ENCODE results near the gene HYAL2.
"Not testable (repeated sequence)": the region's sequence is repeated elsewhere in the genome, so short reads cannot be mapped to it uniquely, and the experiment has no call there.

The HYAL2 gene

DNA sequence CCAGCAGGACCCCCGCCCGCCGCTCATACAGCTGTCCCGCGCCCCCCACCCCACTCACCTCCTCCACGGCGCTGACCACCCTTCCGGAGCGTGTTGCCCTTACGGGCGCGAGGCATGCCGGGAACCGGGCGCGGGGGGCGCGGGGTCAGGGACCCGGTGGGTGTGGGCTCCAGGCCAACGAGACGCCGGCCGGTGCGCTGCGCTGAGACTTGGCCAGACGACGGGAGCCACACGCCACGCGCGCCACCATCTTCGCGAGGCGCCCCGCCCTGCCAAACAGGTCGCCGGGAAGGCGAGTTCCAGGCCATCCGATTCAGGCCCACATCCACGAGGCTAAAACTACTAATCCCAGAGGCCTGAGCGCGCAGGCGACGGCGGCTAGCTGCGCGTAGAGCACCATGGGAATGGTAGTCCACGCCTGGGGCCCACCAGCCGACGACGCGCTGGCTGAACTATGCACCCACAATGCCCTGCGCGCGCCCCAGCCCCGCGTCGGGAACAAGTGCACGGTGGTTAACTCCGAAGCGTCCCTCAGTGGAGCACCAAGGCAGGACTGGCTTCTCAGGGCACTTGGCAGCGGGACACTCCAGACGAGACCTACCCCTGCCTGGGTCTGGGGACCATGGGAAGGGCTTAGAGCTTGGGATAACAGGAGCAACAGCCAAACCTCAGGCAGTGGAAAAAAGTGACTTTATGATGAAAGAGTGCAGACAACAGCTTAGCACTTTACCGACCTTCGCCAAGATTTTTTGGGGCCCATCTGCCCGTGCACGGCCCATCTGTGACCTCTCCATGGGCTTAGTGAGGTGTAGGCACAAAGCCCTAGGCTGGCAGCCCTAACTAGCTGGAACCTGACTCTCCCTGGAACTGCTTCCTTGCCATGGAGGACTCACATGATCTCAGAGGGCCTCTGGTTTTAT lies 30.1 kb downstream of the HYAL2 start, which contains the start of gene IFRD2:
Gene IFRD2 (minus strand): TSS at position 271 of the 920 bp plus-strand sequence. CDS start 155 bp downstream, at position 116.
- peak; percentile 96 for DNase-seq (ENCODE audit: low spot score)

DNA sequence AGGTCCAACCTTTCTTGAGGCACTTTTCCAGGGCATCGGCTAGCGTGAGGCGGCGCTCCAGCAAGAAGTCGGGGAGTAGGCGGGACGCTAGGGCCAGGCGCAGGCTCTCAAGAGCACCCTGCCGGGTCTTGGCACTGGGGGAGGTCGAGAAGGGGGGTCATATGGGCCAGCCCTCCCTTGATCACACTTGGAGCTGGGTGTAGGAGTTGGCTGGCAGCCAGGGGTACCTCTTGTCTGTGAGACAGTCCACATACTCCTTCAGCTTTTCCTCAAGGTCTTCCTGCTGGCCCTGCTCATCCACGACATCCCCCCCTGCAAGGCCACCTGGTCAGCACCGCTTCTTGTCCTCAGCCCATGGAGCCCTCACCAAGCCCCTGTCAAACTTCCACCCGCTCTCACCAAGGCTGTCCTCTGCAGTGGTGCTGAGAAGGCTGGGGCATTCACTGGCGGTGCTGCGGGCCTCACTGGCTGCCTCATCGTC lies 32.3 kb downstream of the HYAL2 start:
- DNase-seq (ENCODE audit: low spot score), result no peak

DNA sequence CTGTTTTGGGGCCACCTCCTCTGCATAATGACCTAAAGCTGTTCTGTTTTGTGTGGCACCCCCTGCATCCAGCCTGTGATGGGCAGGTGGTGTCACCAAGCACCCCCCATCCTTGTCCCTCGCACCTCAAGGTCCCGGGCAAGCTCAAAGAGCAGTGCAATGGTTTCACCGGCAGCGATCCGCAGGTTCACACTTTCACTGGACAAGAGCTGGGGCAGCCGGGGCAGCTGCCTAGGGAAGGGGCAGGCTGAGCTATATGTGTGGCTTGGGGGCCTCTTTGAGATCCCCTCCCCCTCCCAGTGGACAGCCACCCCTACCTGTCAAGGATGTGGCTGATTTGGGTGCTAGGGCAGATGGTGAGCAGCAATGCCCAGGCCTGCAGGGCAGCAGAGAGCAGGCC lies 33.4 kb downstream of the HYAL2 start:
- DNase-seq (ENCODE audit: low spot score), result no peak

DNA sequence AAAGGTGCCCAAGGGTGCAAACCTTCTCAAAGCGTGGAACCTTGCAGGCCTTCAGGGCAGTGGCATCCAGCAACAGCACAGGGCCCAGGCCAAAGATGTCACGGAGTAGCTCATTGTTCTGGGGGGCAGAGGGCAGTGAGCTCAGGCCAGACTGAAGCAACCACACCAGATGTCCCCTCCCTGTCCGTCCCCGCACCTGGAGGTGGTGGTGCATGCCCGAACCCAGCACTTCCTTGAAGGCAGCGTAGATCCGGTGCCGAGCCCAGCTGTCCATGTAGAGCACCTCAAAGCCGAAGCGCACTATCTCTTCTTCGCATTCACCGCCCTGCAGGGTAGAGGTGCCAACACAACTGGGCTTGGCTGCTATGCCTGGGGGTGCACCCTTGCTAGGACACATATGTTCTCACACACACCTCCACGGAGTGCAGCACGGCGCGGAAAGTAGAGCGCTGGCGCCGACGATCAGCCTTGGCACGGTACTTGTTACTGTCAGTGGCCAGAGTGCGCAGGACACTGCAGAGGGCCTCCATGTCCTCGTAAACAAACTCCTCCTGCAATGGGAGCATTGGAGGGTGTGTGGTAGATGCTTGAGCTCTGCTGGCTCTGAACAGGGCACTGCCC lies 34.0 kb downstream of the HYAL2 start:
- no peak for DNase-seq (ENCODE audit: low spot score)

DNA sequence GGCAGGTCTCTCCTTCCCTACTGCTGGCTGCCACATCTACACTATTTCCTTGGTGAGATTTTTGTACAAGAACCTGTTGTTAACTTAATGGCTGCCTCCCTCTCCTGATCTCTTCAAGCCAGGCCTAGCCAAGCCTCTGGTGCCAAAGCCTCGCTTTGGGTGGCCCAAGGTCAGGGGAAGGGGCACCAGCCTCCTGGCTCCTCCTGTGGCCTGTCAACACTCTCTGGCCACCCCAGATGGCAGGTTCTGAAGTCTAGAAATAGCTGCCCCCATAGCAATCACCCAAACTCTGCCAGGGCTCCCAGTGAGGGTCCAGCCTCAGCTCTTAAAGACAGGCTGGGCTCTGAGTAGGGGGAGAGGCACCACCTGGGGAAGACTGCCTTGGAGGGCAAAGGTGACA lies 35.3 kb downstream of the HYAL2 start:
- DNase-seq (ENCODE audit: low spot score), result no peak

DNA sequence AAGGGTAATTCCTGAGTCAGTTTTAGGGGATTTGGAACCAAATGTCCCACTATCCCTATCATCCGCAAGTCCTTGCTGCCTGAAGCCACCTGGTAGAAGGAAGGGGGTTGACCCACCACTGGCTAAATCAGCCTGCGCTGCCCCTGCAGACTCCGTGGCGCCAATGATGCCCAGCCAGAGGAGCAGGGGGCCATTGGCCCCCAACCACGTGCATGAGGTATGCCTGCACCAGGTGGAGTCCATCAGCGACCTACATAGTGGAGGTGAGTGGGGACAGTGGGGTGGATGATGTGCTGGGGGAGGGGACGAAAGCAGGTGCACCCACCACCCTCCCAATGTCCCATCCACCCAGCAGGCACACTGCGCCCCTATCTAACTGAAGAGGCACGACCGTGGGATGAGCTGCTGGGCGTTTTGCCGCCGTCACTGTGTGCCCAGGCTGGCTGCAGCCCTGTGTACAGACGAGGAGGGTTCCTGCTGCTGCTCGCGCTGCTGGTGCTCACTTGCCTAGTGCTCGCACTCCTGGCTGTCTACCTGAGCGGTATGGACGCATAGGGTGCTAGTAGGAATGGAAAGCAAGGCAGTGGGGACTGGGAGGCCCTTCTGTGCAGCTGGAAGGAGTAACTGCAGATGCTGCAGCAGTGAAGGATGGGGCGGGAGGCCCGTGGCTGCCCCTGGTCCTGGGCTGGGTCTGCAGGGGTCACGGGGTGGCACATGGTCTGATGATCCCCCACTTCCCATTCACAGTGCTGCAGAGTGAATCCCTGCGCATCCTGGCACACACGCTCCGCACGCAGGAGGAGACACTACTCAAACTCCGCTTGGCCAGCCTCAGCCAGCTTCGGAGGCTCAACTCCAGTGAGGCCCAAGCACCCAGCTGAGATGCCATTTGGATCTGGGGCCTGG lies 36.0 kb downstream of the HYAL2 start:
- no peak for DNase-seq (ENCODE audit: low spot score)

DNA sequence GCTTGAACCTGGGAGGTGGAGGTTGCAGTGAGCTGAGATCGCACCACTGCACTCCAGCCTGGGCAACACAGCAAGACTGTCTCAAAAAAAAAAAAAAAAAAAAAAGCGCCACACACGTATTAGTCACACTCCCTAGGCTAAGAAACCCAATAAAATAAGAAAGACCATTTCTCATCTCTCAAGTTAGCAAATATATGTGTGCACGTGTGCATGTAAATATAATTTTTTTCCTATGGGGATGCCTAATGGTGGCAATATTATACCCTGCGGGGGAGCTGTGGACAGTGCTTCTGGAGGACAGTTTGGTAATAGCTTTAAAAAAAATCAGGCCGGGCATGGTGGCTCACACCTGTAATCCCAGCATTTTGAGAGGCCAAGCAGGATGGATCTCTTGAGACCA lies 38.4 kb downstream of the HYAL2 start:
- not testable (repeated sequence) for DNase-seq (ENCODE audit: low spot score)

DNA sequence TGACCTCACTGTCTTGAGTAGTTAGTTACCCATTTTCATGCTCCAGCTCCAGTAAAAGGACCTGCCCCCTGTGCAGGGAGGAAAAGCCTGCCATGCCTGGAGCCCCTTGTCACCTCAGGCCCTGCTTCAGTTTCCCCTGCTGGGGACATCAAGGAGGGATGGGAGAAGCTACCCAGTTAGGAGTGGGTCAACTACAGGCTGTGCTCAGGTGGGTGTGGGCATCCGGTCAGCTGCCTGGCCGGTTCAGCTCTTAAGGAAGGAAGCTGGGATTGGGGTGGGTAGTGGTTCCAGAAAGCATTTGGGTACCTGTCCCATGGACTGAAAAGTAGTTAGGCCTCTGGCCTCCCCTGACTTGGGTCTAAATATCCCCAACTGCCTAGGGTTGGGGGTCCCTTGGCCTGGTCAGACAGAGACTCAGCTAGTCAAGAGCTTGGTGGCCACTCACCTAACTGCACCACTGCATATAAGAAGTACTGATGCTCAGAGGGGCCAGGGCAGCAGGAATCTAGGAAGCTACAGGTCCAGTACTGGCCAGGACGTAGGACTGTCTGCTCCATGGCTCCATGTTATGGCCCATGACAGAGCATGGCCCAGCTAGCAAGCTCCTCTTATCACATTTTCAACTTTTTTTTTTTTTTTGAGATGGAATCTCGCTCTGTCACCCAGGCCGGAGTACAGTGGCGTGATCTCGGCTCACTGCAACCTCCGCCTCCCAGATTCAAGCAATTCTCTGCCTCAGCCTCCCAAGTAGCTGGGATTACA lies 43.1 kb downstream of the HYAL2 start:
- no peak for DNase-seq (ENCODE audit: low spot score)

DNA sequence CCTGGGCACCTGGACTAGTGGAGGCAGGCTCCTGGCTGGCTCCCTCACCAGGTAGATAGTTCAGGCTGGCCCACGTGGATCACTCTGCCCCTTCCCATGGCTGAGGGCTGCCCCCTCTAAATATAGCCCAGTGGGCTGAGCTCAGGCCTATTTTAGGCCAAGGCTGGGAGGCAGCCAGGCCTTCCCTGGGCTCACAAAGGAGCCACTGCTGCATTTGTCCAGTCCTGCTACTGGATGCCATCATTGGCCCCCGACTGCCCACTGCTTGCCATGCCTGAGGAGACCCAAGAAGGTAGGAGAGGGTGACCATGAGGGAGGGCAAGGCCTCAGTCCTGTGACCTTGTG lies 43.7 kb downstream of the HYAL2 start, which contains the start of gene LSMEM2:
Gene LSMEM2 (plus strand): TSS at position 208 of the 345 bp plus-strand sequence. CDS start 27 bp downstream, at position 235.
- DNase-seq (ENCODE audit: low spot score), result no peak

DNA sequence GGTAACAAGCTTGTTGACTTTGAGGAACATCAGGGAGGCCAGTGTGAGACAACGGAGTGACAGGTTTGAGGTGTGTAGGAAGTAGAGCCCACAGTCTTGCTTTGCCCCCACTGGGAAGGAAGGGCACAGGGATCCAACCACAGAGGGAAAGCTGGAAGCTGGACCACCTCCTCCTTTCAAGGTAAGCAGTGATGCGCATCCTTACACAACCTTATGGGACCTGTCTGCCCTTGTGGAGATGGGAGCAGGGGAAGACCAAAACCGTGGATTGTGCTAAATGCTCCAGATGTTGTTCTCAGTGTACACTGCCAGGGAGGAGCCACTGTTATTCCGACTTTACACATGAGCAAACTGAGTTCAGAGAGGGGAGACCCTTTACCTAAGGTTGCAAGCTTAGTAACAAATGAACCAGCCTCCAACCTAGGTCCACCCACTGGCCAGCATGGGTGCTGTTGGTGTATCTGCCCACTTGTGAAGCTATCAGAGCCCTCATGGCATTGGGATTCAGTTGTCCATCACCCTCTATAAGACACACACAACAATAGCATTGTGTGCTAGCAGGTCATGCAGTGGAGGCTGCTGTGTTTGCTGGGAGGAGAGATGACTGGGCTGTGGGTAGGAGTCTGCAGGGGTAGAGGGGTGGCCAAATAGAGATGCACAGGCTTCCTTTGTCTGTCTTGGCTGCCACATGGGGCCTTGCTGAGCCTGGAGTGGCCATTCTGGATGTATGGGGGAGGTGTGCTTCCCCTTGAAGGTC lies 44.2 kb downstream of the HYAL2 start:
- no peak for DNase-seq (ENCODE audit: low spot score)

DNA sequence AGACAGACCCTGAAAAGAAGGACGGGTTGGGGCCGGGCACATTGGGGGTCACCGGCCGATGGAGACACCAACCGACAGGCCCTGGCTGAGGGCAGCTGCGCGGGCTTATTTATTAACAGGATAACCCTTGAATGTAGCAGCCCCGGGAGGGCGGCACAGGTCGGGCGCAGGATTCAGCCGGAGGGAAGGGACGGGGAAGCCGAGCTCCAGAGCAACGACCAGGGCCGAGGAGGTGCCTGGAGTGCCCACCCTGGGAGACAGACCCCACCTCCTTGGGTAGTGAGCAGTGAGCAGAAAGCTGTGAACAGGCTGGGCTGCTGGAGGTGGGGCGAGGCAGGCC lies 45.8 kb downstream of the HYAL2 start:
- DNase-seq (ENCODE audit: low spot score), result no peak

DNA sequence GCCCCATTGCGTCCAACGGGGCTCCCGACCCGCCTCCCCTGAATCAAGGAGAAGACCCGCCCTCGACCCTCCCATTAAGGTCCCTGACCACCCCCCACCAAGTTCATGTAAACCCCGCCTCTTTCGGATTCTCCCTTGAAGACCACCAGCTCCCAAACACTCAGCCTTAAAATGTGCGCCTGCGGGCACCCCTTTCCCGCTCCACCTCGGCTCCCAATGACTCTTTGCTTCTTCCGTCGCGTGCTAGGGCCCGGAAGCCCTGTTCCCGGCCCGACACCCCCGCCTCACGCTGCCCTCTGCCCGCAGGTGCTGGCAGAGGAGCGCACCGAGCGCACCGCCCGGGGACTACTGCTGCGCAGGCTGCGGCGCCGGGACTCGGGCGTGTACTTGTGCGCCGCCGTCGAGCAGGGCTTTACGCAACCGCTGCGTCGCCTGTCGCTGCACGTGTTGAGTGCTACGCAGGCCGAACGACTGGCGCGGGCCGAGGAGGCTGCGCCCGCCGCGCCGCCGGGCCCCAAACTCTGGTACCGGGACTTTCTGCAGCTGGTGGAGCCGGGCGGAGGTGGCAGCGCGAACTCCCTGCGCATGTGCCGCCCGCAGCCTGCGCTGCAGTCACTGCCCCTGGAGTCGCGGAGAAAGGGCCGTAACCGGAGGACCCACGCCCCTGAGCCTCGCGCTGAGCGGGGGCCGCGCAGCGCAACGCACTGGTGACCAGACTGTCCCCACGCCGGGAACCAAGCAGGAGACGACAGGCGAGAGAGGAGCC lies 46.4 kb downstream of the HYAL2 start:
- DNase-seq (ENCODE audit: low spot score), result no peak

DNA sequence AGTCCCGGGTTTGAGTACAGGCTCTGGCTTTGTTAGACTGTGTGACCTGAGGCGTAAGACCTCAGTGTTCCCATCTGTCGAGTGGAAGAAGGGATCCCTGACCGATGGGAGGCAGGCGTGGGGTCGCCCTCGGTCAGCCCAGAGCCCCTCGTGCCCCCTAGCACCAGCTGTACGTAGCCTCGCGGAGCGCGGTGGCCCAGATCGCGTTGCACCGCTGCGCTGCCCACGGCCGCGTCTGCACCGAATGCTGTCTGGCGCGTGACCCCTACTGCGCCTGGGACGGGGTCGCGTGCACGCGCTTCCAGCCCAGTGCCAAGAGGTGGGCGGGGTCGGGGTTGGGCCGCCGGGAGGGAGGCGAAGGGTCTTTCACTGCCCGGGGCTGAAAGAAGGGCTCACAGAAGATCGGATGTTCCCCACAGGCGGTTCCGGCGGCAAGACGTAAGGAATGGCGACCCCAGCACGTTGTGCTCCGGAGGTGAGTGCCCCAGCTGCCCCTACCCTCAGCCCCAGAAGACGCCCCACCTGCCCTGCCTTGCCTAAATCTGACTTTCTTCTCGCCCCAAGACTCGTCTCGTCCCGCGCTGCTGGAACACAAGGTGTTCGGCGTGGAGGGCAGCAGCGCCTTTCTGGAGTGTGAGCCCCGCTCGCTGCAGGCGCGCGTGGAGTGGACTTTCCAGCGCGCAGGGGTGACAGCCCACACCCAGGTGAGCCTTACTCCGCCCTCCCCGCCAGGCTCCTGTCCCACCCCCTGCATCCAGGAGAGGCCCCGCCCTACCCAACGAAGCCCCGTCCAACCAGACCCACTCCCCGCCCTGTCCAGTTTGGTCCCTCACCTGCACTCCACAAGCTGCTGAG lies 47.2 kb downstream of the HYAL2 start:
- no peak for DNase-seq (ENCODE audit: low spot score)

DNA sequence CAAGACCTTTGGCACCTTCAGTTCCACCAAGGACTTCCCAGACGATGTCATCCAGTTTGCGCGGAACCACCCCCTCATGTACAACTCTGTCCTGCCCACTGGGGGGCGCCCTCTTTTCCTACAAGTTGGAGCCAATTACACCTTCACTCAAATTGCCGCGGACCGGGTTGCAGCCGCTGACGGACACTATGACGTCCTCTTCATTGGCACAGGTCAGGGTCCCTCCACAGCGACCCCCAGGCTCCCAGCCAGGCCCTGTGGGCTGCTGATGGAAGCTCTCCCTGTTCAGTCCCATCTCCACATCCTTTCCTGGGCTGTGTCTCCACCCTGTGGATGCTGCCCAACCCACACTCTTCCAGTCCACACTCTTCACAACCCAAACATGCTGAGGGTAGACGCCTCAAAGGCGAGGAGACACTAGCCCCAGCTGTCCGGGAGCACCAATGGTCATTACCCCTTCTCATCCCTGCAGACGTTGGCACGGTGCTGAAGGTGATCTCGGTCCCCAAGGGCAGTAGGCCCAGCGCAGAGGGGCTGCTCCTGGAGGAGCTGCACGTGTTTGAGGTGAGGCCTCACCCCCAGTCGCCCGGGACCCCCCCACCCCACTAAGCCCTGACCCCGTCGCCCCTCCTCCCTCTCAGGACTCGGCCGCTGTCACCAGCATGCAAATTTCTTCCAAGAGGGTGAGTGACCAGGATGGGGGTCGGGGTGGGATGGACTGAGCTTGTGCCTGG lies 48.0 kb downstream of the HYAL2 start:
- DNase-seq (ENCODE audit: low spot score), result peak; percentile 57

DNA sequence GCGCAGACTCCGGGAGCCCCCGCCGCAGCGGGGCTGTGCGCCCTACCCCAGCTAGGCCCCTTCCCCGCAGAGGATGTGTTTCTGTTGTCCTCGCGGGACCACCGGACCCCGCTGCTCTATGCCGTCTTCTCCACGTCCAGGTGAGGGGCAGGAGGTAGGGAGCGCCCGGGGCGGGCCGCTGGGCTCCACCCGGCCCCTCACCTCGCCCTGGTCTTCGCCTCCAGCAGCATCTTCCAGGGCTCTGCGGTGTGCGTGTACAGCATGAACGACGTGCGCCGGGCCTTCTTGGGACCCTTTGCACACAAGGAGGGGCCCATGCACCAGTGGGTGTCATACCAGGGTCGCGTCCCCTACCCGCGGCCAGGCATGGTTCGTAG lies 48.9 kb downstream of the HYAL2 start:
- no peak for DNase-seq (ENCODE audit: low spot score)

DNA sequence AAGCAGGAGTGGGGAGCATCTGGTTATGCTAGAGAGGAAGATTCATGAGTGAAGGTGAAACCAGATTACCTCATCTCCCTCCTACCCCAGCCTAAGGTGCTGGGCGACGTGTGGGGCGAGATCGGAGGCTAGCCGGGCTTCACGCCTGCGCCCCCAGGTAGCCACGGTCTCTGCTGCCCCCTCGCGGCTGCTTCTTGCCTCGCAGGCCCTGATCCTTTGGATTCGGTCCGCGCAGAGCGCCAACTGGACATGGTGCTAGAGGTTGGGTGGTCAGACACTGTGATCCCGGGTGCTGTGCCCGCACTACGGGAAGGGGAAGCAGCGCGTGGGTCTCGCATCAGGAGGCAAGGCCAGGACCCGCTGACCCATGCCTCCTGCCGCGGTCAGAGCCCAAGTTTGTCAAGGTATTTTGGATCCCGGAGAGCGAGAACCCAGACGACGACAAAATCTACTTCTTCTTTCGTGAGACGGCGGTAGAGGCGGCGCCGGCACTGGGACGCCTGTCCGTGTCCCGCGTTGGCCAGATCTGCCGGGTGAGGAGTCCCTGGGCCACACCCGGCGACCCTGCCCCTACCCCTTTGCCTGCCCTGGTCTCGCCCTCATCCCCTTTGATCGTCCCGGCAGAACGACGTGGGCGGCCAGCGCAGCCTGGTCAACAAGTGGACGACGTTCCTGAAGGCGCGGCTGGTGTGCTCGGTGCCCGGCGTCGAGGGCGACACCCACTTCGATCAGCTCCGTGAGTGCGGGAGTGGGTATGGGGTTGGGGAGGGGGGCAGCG lies 49.4 kb downstream of the HYAL2 start:
- peak; percentile 93 for DNase-seq (ENCODE audit: low spot score)

DNA sequence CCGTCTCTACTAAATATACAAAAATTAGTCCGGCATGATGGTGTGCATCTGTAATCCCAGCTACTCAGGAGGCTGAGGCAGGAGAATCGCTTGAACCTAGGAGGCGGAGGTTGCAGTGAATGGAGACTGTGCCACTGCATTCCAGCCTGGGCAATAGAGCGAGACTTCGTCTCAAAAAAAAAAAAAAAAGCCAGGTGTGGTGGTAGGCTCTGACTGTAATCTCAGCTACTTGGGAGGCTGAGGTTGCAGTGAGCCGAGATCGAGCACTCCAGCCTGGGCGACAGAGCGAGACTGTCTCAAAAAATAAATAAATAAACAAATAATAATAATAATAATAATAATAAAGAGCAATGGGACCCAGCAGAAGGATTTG lies 50.0 kb downstream of the HYAL2 start:
- not testable (repeated sequence) for DNase-seq (ENCODE audit: low spot score)
